ENCODE results near the gene STRBP. TPM values are rescaled to one million over a fixed set of nuclear protein-coding genes. Genes with fewer than 3 reads are reported as not detected.

The STRBP gene
- total and polyA plus RNA-seq, 9 of the 15 experiments (the other 6 are each of a cell fraction or from before 2014, with no cell fraction given) = 27.7 to 84.0 (median 70.2) TPM

DNA sequence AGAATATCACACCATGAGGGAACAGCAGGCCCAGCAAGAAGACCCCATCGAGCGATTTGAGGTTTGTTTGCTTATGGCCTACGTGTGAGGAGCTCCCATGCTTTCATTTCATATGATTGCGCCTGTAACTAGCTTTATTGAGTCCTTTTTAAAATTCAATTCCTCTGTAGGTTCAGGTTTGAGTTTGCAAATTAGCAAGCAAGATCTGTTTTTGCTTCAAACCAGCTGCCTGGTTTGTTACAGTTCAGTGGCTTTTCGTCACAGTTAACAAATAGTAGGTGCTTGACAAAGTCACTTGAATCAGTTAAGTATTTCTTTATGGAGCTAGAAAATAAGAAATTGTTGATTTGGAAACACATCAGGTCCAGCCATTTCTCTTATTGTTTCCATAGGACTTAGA is 178.6 kb downstream of the STRBP start:
- Histone ChIP-seq H3K9ac (ENCODE audit: insufficient read depth in 1 of 2, low read depth in 2 of 2, low read length in 2 of 2) (no peak overlapping the region), H3K27me3 (ENCODE audit: control insufficient read depth in 2 of 2, insufficient read depth in 2 of 2, low read length in 2 of 2) (no peaks in the 10 kb centered on the region), H3K79me2 (ENCODE audit: control insufficient read depth, insufficient read depth, low read length) (no peaks in the 10 kb centered on the region), H3K4me2 (ENCODE audit: insufficient read depth, low read length) (no peak overlapping the region), H2AFZ (ENCODE audit: low read depth, low read length) (no peak overlapping the region), H3K36me3 (ENCODE audit: control insufficient read depth, insufficient read depth, low read length) (peaks cover 44% of the 10 kb centered on the region), H3K9me3 (replicated peaks; ENCODE audit: control insufficient read depth, insufficient read depth, low read depth, low read length) (no peaks in the 10 kb centered on the region), H3K9me1 (ENCODE audit: control insufficient read depth, insufficient read depth, low read length) (no peaks in the 10 kb centered on the region), H3K27ac (ENCODE audit: extremely low read depth, low read depth, low read length) (no peak overlapping the region), H3K4me3 (no peak overlapping the region), H3K4me1 (replicated peaks in 1 of 2; ENCODE audit: control insufficient read depth in 2 of 2, insufficient read depth in 2 of 2, low read length in 2 of 2) (no peaks in the 10 kb centered on the region; a peak in 1 of 5 replicates), H4K20me1 (replicated peaks; ENCODE audit: control insufficient read depth, insufficient read depth, low read length) (no peaks in the 10 kb centered on the region)
- no TSS peak for BruUV-seq (replicated peaks)
- no peak for ATAC-seq
- FAIRE-seq = no peak
- intact Hi-C loops (cut with micrococcal nuclease) (loop anchor here (10.0 kb wide), 1 partner anchor 135 kb away; no protein-coding TSS in a partner anchor), in situ Hi-C loops (cut with MboI) (no loop called here)
- 92% methylated on average over 5 of the region's 5 CpGs for WGBS (ENCODE audit: insufficient coverage, low coverage, missing lambda C conversion rate)
- CTCF ChIA-PET (ENCODE audit: low intra/inter-chr PET ratio) = no interaction called here
- no peak for DNase-seq (ENCODE audit: extremely low read depth in 1 of 4, low spot score in 3 of 4)
- POLR2A ChIA-PET = interaction anchor here (1.4 kb wide), 1 partner anchor 12 kb away, joined by 3 read pairs; no protein-coding TSS in a partner anchor
- TF ChIP-seq, protein P1, sequence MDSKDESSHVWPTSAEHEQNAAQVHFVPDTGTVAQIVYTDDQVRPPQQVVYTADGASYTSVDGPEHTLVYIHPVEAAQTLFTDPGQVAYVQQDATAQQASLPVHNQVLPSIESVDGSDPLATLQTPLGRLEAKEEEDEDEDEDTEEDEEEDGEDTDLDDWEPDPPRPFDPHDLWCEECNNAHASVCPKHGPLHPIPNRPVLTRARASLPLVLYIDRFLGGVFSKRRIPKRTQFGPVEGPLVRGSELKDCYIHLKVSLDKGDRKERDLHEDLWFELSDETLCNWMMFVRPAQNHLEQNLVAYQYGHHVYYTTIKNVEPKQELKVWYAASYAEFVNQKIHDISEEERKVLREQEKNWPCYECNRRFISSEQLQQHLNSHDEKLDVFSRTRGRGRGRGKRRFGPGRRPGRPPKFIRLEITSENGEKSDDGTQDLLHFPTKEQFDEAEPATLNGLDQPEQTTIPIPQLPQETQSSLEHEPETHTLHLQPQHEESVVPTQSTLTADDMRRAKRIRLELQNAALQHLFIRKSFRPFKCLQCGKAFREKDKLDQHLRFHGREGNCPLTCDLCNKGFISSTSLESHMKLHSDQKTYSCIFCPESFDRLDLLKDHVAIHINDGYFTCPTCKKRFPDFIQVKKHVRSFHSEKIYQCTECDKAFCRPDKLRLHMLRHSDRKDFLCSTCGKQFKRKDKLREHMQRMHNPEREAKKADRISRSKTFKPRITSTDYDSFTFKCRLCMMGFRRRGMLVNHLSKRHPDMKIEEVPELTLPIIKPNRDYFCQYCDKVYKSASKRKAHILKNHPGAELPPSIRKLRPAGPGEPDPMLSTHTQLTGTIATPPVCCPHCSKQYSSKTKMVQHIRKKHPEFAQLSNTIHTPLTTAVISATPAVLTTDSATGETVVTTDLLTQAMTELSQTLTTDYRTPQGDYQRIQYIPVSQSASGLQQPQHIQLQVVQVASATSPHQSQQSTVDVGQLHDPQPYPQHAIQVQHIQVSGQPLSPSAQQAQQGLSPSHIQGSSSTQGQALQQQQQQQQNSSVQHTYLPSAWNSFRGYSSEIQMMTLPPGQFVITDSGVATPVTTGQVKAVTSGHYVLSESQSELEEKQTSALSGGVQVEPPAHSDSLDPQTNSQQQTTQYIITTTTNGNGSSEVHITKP (IDR thresholded peaks at IDR 0.05; ENCODE audit: partially characterized antibody) = no peak
- TF ChIP-seq KDM4B (IDR thresholded peaks at IDR 0.05; ENCODE audit: borderline replicate concordance in 2 of 2, low read depth in 1 of 2) (no peak), CSDE1 (IDR thresholded peaks at IDR 0.05) (no peak), BRCA1 (IDR thresholded peaks at IDR 0.05) (no peak), BRCA1 (CRISPR knock-in tag; IDR thresholded peaks at IDR 0.05) (no peak), FOXJ3 (CRISPR knock-in tag; IDR thresholded peaks at IDR 0.05) (no peak), PML (IDR thresholded peaks at IDR 0.05; ENCODE audit: low read length) (no peak), GABPB2 (CRISPR knock-in tag; conservative IDR thresholded peaks at IDR 0.05) (no peak)
- TF ChIP-seq, protein P2, sequence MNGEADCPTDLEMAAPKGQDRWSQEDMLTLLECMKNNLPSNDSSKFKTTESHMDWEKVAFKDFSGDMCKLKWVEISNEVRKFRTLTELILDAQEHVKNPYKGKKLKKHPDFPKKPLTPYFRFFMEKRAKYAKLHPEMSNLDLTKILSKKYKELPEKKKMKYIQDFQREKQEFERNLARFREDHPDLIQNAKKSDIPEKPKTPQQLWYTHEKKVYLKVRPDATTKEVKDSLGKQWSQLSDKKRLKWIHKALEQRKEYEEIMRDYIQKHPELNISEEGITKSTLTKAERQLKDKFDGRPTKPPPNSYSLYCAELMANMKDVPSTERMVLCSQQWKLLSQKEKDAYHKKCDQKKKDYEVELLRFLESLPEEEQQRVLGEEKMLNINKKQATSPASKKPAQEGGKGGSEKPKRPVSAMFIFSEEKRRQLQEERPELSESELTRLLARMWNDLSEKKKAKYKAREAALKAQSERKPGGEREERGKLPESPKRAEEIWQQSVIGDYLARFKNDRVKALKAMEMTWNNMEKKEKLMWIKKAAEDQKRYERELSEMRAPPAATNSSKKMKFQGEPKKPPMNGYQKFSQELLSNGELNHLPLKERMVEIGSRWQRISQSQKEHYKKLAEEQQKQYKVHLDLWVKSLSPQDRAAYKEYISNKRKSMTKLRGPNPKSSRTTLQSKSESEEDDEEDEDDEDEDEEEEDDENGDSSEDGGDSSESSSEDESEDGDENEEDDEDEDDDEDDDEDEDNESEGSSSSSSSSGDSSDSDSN (IDR thresholded peaks at IDR 0.05; ENCODE audit: borderline replicate concordance in 1 of 2, low read depth in 2 of 2, low read length in 2 of 2) = no peak
- TF ChIP-seq, protein P3, sequence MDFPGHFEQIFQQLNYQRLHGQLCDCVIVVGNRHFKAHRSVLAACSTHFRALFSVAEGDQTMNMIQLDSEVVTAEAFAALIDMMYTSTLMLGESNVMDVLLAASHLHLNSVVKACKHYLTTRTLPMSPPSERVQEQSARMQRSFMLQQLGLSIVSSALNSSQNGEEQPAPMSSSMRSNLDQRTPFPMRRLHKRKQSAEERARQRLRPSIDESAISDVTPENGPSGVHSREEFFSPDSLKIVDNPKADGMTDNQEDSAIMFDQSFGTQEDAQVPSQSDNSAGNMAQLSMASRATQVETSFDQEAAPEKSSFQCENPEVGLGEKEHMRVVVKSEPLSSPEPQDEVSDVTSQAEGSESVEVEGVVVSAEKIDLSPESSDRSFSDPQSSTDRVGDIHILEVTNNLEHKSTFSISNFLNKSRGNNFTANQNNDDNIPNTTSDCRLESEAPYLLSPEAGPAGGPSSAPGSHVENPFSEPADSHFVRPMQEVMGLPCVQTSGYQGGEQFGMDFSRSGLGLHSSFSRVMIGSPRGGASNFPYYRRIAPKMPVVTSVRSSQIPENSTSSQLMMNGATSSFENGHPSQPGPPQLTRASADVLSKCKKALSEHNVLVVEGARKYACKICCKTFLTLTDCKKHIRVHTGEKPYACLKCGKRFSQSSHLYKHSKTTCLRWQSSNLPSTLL (IDR thresholded peaks at IDR 0.05) = no peak
- TF ChIP-seq, protein P4, sequence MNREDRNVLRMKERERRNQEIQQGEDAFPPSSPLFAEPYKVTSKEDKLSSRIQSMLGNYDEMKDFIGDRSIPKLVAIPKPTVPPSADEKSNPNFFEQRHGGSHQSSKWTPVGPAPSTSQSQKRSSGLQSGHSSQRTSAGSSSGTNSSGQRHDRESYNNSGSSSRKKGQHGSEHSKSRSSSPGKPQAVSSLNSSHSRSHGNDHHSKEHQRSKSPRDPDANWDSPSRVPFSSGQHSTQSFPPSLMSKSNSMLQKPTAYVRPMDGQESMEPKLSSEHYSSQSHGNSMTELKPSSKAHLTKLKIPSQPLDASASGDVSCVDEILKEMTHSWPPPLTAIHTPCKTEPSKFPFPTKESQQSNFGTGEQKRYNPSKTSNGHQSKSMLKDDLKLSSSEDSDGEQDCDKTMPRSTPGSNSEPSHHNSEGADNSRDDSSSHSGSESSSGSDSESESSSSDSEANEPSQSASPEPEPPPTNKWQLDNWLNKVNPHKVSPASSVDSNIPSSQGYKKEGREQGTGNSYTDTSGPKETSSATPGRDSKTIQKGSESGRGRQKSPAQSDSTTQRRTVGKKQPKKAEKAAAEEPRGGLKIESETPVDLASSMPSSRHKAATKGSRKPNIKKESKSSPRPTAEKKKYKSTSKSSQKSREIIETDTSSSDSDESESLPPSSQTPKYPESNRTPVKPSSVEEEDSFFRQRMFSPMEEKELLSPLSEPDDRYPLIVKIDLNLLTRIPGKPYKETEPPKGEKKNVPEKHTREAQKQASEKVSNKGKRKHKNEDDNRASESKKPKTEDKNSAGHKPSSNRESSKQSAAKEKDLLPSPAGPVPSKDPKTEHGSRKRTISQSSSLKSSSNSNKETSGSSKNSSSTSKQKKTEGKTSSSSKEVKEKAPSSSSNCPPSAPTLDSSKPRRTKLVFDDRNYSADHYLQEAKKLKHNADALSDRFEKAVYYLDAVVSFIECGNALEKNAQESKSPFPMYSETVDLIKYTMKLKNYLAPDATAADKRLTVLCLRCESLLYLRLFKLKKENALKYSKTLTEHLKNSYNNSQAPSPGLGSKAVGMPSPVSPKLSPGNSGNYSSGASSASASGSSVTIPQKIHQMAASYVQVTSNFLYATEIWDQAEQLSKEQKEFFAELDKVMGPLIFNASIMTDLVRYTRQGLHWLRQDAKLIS (CRISPR knock-in tag; IDR thresholded peaks at IDR 0.05) = no peak

Data from K562 (cell line).